ENCODE results near the gene ETV7.

DNA sequence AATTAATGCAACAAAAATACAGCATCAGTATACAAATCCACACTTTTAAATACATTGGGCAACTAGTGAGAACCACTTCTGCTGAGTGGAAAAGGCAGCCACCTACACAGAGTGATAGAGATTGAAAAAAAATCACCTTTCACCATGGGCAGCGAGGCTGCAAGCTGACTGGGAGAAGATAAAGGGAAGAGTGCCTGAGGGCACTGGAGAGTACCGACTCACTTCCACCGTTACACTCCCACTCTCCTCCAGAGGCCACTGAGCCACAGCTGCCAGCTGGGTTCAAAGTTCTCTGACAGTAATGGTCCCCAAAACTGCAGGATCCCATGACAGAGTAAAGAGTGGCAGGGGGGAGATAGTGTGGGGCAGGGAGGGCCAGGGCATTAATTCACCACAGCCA lies 31.1 kb upstream of the ETV7 start:
- TF ChIP-seq, protein P1, sequence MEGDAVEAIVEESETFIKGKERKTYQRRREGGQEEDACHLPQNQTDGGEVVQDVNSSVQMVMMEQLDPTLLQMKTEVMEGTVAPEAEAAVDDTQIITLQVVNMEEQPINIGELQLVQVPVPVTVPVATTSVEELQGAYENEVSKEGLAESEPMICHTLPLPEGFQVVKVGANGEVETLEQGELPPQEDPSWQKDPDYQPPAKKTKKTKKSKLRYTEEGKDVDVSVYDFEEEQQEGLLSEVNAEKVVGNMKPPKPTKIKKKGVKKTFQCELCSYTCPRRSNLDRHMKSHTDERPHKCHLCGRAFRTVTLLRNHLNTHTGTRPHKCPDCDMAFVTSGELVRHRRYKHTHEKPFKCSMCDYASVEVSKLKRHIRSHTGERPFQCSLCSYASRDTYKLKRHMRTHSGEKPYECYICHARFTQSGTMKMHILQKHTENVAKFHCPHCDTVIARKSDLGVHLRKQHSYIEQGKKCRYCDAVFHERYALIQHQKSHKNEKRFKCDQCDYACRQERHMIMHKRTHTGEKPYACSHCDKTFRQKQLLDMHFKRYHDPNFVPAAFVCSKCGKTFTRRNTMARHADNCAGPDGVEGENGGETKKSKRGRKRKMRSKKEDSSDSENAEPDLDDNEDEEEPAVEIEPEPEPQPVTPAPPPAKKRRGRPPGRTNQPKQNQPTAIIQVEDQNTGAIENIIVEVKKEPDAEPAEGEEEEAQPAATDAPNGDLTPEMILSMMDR (IDR thresholded peaks at IDR 0.05) = no peak
- TF ChIP-seq POLR2A (IDR thresholded peaks at IDR 0.05) = no peak

All from prostate gland (tissue), 2 donors.